WTC11 (cell line): ENCODE results near the gene SEZ6. TPM values are rescaled to one million over a fixed set of nuclear protein-coding genes. Genes with fewer than 3 reads are reported as not detected.
A peak's percentile ranks its signal among the peaks of the same experiment; 100 is the strongest.

Experiments
- ATAC-seq: fragments of 200-7000 bp; cut with Tn5 transposase; 2 replicates; pipeline ENCODE4 v1.10.0; 2021; ENCODE audit warnings: mild to moderate bottlenecking, moderate library complexity
- CTCF ChIA-PET: fragments of 300-600 bp; sonication (Branson Sonifier 250); formaldehyde crosslinking; loops from one replicate; lab custom pipeline; 2021; ENCODE audit warnings: antibody characterized with exemption; lab: Charles Lee
- POLR2A ChIA-PET: fragments of 350-600 bp; sonication (Branson Sonifier 250); formaldehyde crosslinking; loops from one replicate; lab custom pipeline; 2021; ENCODE audit warnings: antibody characterized with exemption; lab: Charles Lee
- DNase-seq: peaks from one replicate; pipeline ENCODE4 v3.0.0; 2021; ENCODE audit warnings: low spot score
- H3K27ac Mint-ChIP-seq: 2 replicates; pipeline ENCODE4 v1.8.0; 2021; ENCODE audit warnings: mixed read lengths
- H3K27me3 Mint-ChIP-seq: 2 replicates; pipeline ENCODE4 v1.8.0; 2021; ENCODE audit warnings: low read depth, mild to moderate bottlenecking, moderate library complexity, mixed read lengths
- H3K36me3 Mint-ChIP-seq: 2 replicates; pipeline ENCODE4 v1.8.0; 2021; ENCODE audit warnings: mixed read lengths
- H3K4me1 Mint-ChIP-seq: 2 replicates; pipeline ENCODE4 v1.8.0; 2022; ENCODE audit warnings: mixed read lengths
- H3K4me3 Mint-ChIP-seq: 2 replicates; pipeline ENCODE4 v1.8.0; 2021; ENCODE audit warnings: mild to moderate bottlenecking, moderate library complexity, mixed read lengths
- H3K9me3 Mint-ChIP-seq: 2 replicates; pipeline ENCODE4 v1.8.0; 2021; ENCODE audit warnings: mixed read lengths
- CREM ChIP-seq: sonication (generic); formaldehyde crosslinking; IDR thresholded peaks from 2 replicates; pipeline ENCODE4 v1.8.1; 2022; ENCODE audit warnings: mild to moderate bottlenecking, missing genetic modification reagents, moderate library complexity
- E2F5 ChIP-seq: sonication (generic); formaldehyde crosslinking; IDR thresholded peaks from 2 replicates; pipeline ENCODE4 v1.8.1; 2022; ENCODE audit warnings: mild to moderate bottlenecking, moderate library complexity, missing genetic modification reagents
- ETV6 ChIP-seq: sonication (generic); formaldehyde crosslinking; IDR thresholded peaks from 2 replicates; pipeline ENCODE4 v1.8.1; 2022; ENCODE audit warnings: mild to moderate bottlenecking, missing genetic modification reagents
- FOXK1 ChIP-seq: sonication (generic); formaldehyde crosslinking; IDR thresholded peaks from 2 replicates; pipeline ENCODE4 v1.8.0; 2022; ENCODE audit warnings: mild to moderate bottlenecking, moderate library complexity, missing genetic modification reagents
- GABPB1 ChIP-seq: sonication (generic); formaldehyde crosslinking; IDR thresholded peaks from 2 replicates; pipeline ENCODE4 v1.8.1; 2023; ENCODE audit warnings: mild to moderate bottlenecking, missing genetic modification reagents
- HMGA2 ChIP-seq: fragments of 250-450 bp; sonication (Bioruptor Pico); IDR thresholded peaks from 2 replicates; pipeline ENCODE4 v1.4.0; 2021; ENCODE audit warnings: mild to moderate bottlenecking, moderate library complexity
- NR2C2 ChIP-seq: sonication (generic); formaldehyde crosslinking; IDR thresholded peaks from 2 replicates; pipeline ENCODE4 v1.8.0; 2022; ENCODE audit warnings: mild to moderate bottlenecking, missing genetic modification reagents
- PRRX2 ChIP-seq: fragments of 250-450 bp; sonication (Bioruptor Pico); IDR thresholded peaks from 2 replicates; pipeline ENCODE4 v1.8.0; 2021; ENCODE audit warnings: mild to moderate bottlenecking
- RORB ChIP-seq: fragments of 250-450 bp; sonication (Bioruptor Pico); IDR thresholded peaks from 2 replicates; pipeline ENCODE4 v1.9.0; 2021; ENCODE audit warnings: mild to moderate bottlenecking
- SMAD4 ChIP-seq: sonication (generic); formaldehyde crosslinking; IDR thresholded peaks from 2 replicates; pipeline ENCODE4 v1.8.0; 2022; ENCODE audit warnings: mild to moderate bottlenecking, missing genetic modification reagents
- SP1 ChIP-seq: sonication (generic); formaldehyde crosslinking; conservative IDR thresholded peaks from 2 replicates; pipeline ENCODE4 v1.8.1; 2022; ENCODE audit warnings: missing genetic modification reagents
- USF1 ChIP-seq: sonication (generic); formaldehyde crosslinking; IDR thresholded peaks from 2 replicates; pipeline ENCODE4 v1.8.0; 2022; ENCODE audit warnings: mild to moderate bottlenecking, missing genetic modification reagents
- ZMAT4 ChIP-seq: fragments of 250-450 bp; sonication (Bioruptor Pico); IDR thresholded peaks from 2 replicates; pipeline ENCODE4 v1.9.0; 2021; ENCODE audit warnings: mild to moderate bottlenecking
- ZNF121 ChIP-seq: sonication (generic); formaldehyde crosslinking; IDR thresholded peaks from 2 replicates; pipeline ENCODE4 v1.8.0; 2023; ENCODE audit warnings: missing genetic modification reagents
- ZNF396 ChIP-seq: fragments of 250-450 bp; sonication (Bioruptor Pico); IDR thresholded peaks from 2 replicates; pipeline ENCODE4 v1.8.0; 2021; ENCODE audit warnings: mild to moderate bottlenecking, moderate library complexity, borderline replicate concordance
- ZSCAN18 ChIP-seq: fragments of 250-450 bp; sonication (Bioruptor Pico); IDR thresholded peaks from 2 replicates; pipeline ENCODE4 v2.1.2; 2022; ENCODE audit warnings: mild to moderate bottlenecking, moderate library complexity
- total RNA-seq: library from RNA; stranded (reverse); gene quantifications from 3 replicates; pipeline ENCODE4 v1.2.3, GENCODE V29; 2021

SEZ6 gene
- total RNA-seq, 1 experiment from 2014 or later, result 3.0 TPM

- DNase-seq (peak; percentile 94), ATAC-seq (peak; percentile 74)
- Mint-ChIP-seq H3K27ac (no peak overlapping the region), H3K9me3 (no peaks in the 10 kb centered on the region), H3K36me3 (peaks cover 9% of the 10 kb centered on the region), H3K4me1 (peaks cover 28% of the 10 kb centered on the region), H3K27me3 (no peaks in the 10 kb centered on the region), H3K4me3 (no peak overlapping the region)
- ChIA-PET CTCF (interaction anchor here (0.6 to 15.6 kb wide), 49 partner anchors 9 to 665 kb away, joined by 3 to 762 read pairs (median 5); partner anchors contain the start of genes FLOT2, MYO18A, NEK8 and PIPOX), POLR2A (interaction anchor here (0.5 to 3.2 kb wide), 16 partner anchors 12 to 381 kb away, joined by 3 to 17 read pairs (median 4); partner anchors contain the start of genes FAM222B, PIGS, PROCA1 and RPL23A)
- TF ChIP-seq ZMAT4 (CRISPR knock-in tag), result no peak
- TF ChIP-seq ETV6 (CRISPR knock-in tag), result peak; percentile 60; the same call in 1 of the 2 replicates
- TF ChIP-seq FOXK1 (CRISPR knock-in tag), result peak; percentile 84; the same call in 1 of the 2 replicates
- no peak for TF ChIP-seq SMAD4 (CRISPR knock-in tag)
- TF ChIP-seq USF1 (CRISPR knock-in tag), result no peak; the same call in 1 of the 2 replicates
- peak; percentile 80; the same call in 1 of the 2 replicates for TF ChIP-seq CREM (CRISPR knock-in tag)
- peak; percentile 58; the same call in 1 of the 2 replicates for TF ChIP-seq ZSCAN18 (CRISPR knock-in tag)
- TF ChIP-seq GABPB1 (CRISPR knock-in tag), result peak; percentile 53; the same call in 1 of the 2 replicates
- peak; percentile 99 for TF ChIP-seq NR2C2 (CRISPR knock-in tag)
- peak; percentile 87 for TF ChIP-seq SP1 (CRISPR knock-in tag)
- TF ChIP-seq HMGA2 (CRISPR knock-in tag), result no peak
- TF ChIP-seq ZNF396 (CRISPR knock-in tag), result peak; percentile 77; the same call in 1 of the 2 replicates
- no peak for TF ChIP-seq ZNF121 (CRISPR knock-in tag)
These were observed 53.5 kb downstream of the SEZ6 start for GRCh38 chr17:28951991-28952975.

- peaks cover 9% of the 10 kb centered on the region for H3K36me3 Mint-ChIP-seq
- DNase-seq (peak; percentile 99), ATAC-seq (peak; percentile 71)
- CTCF ChIA-PET, result interaction anchor here (0.6 to 15.6 kb wide), 30 partner anchors 12 to 666 kb away, joined by 3 to 762 read pairs (median 4); partner anchors contain the start of genes FLOT2, MYO18A, NEK8 and PROCA1
- H3K4me3 Mint-ChIP-seq, result peak within 1 kb of the TSS; percentile 92
- TF ChIP-seq CREM (CRISPR knock-in tag) (0 out of 2 replicates have a peak, but pooled peaks have one; percentile 30), PRRX2 (CRISPR knock-in tag) (no peak), E2F5 (CRISPR knock-in tag) (peak; percentile 82), SP1 (CRISPR knock-in tag) (peak; percentile 30; the same call in 1 of the 2 replicates), NR2C2 (CRISPR knock-in tag) (no peak), RORB (CRISPR knock-in tag) (no peak)
- no peaks in the 10 kb centered on the region for H3K27me3 Mint-ChIP-seq
- peak within 1 kb of the TSS; percentile 89 for H3K27ac Mint-ChIP-seq
- H3K9me3 Mint-ChIP-seq, result no peaks in the 10 kb centered on the region
- POLR2A ChIA-PET, result interaction anchor here (0.6 to 3.2 kb wide), 14 partner anchors 11 to 381 kb away, joined by 3 to 17 read pairs (median 4); partner anchors contain the start of genes FAM222B, PIGS, PROCA1 and RPL23A
- peaks cover 26% of the 10 kb centered on the region for H3K4me1 Mint-ChIP-seq
These were observed 54.3 kb downstream of the SEZ6 start, which contains the start of gene PHF12 for GRCh38 chr17:28951428-28951990. PHF12 (minus strand) TSS chr17:28951518; CDS start chr17:28950960, 558 bp downstream.
